Measurements from ENCODE around the gene TRPV2. TPM values are rescaled to one million over a fixed set of nuclear protein-coding genes. Genes with fewer than 3 reads are reported as not detected.
"Not testable (repeated sequence)": the region's sequence is repeated elsewhere in the genome, so short reads cannot be mapped to it uniquely, and the experiment has no call there.

Gene TRPV2
- total RNA-seq, 5 donors from 2014 or later (not counting 1 experiment from before 2014, with no cell fraction given) = 91.3 to 127 (median 122) TPM

GRCh38 chr17:16440354-16440753 is 25.0 kb downstream of the TRPV2 start:
- Mint-ChIP-seq H3K36me3 (peaks cover 34% of the 10 kb centered on the region), H3K4me1 (peaks cover 51 to 55% (median 55%) of the 10 kb centered on the region in 3 donors), H3K4me3 (peak overlapping the region; percentile 97 to 100 (median 97)), H3K27ac (peak overlapping the region; percentile 97 to 98)
- DNase-seq; ATAC-seq (replicated peaks in 1 of 4); H3K9me3 ChIP-seq; H3K27me3 ChIP-seq (replicated peaks in 1 of 2; ENCODE audit: control insufficient read depth in 2 of 2, extremely low read depth in 1 of 2, insufficient read depth in 2 of 2, low read length in 1 of 2); H3K27me3 Mint-ChIP-seq; POLR2A ChIA-PET; H3K9me3 Mint-ChIP-seq: not testable (repeated sequence)
- Histone ChIP-seq H3K4me3 (ENCODE audit: control insufficient read depth in 1 of 2, extremely low read depth in 1 of 2, low read length in 1 of 2) (peak overlapping the region; percentile 68 to 90), H3K4me1 (ENCODE audit: control insufficient read depth in 1 of 2, extremely low read depth in 1 of 2, insufficient read depth in 2 of 2, low read length in 2 of 2) (peaks cover 19 to 41% of the 10 kb centered on the region in 2 experiments), H3K27ac (ENCODE audit: low read length) (peak overlapping the region; percentile 82), H3K36me3 (ENCODE audit: control insufficient read depth in 2 of 2, extremely low read depth in 1 of 2, insufficient read depth in 1 of 2, low read length in 1 of 2) (peaks cover 0 to 46% of the 10 kb centered on the region in 2 donors)
- no CpG with 5 or more reads among the region's 5 CpGs for WGBS (ENCODE audit: insufficient coverage)
- CTCF ChIA-PET = interaction anchor here in 1 of 2 donors (0.7 to 1.0 kb wide), 2 partner anchors 12 to 58 kb away, joined by 3 read pairs; no protein-coding TSS in a partner anchor

- ChIA-PET POLR2A (interaction anchor here (0.6 to 1.3 kb wide), 5 partner anchors 60 to 635 kb away, joined by 3 to 5 read pairs (median 3); partner anchors contain the start of gene UBB (in 1 of the 2)), CTCF (interaction anchor here in 1 of 2 donors (0.7 to 1.0 kb wide), 3 partner anchors 11 to 58 kb away, joined by 3 read pairs; no protein-coding TSS in a partner anchor)
- DNase-seq = no peak
- WGBS (ENCODE audit: insufficient coverage) = 80% methylated on average over 2 of the region's 3 CpGs
- Mint-ChIP-seq H3K4me3 (peak overlapping the region; percentile 43 to 100 (median 46)), H3K9me3 (no peaks in the 10 kb centered on the region), H3K4me1 (peaks cover 48 to 52% (median 50%) of the 10 kb centered on the region in 3 donors), H3K36me3 (peaks cover 35% of the 10 kb centered on the region), H3K27ac (peak overlapping the region in 1 of 2 donors; percentile 28), H3K27me3 (no peaks in the 10 kb centered on the region)
- no peak for ATAC-seq (replicated peaks in 1 of 4)
- Histone ChIP-seq H3K4me1 (ENCODE audit: control insufficient read depth in 1 of 2, extremely low read depth in 1 of 2, insufficient read depth in 2 of 2, low read length in 2 of 2) (peaks cover 19 to 41% of the 10 kb centered on the region in 2 experiments), H3K27ac (ENCODE audit: low read length) (peak overlapping the region; percentile 1), H3K27me3 (replicated peaks in 1 of 2; ENCODE audit: control insufficient read depth in 2 of 2, extremely low read depth in 1 of 2, insufficient read depth in 2 of 2, low read length in 1 of 2) (no peaks in the 10 kb centered on the region), H3K9me3 (no peaks in the 10 kb centered on the region), H3K4me3 (ENCODE audit: control insufficient read depth in 1 of 2, extremely low read depth in 1 of 2, low read length in 1 of 2) (no peak overlapping the region), H3K36me3 (ENCODE audit: control insufficient read depth in 2 of 2, extremely low read depth in 1 of 2, insufficient read depth in 1 of 2, low read length in 1 of 2) (peaks cover 0 to 50% of the 10 kb centered on the region in 2 donors)
These were observed 25.7 kb downstream of the TRPV2 start for GRCh38 chr17:16440901-16441629.

GRCh38 chr17:16442141-16442540 is 26.8 kb downstream of the TRPV2 start:
- no peaks in the 10 kb centered on the region for H3K27me3 ChIP-seq (replicated peaks in 1 of 2; ENCODE audit: control insufficient read depth in 2 of 2, extremely low read depth in 1 of 2, insufficient read depth in 2 of 2, low read length in 1 of 2)
- no peaks in the 10 kb centered on the region for H3K9me3 ChIP-seq
- ChIA-PET CTCF (interaction anchor here in 1 of 2 donors (0.8 kb wide), 2 partner anchors 9 to 62 kb away, joined by 3 read pairs; no protein-coding TSS in a partner anchor), POLR2A (interaction anchor here (1.0 to 1.3 kb wide), 2 partner anchors 61 to 78 kb away, joined by 3 to 4 read pairs; partner anchors contain the start of gene UBB (in 1 of the 2))
- 58% methylated on average over 1 of the region's 1 CpG for WGBS (ENCODE audit: insufficient coverage)
- DNase-seq (no peak), ATAC-seq (replicated peaks in 1 of 4) (no peak)
- peaks cover 0 to 50% of the 10 kb centered on the region in 2 donors for H3K36me3 ChIP-seq (ENCODE audit: control insufficient read depth in 2 of 2, extremely low read depth in 1 of 2, insufficient read depth in 1 of 2, low read length in 1 of 2)
- H3K4me1 ChIP-seq (ENCODE audit: control insufficient read depth in 1 of 2, extremely low read depth in 1 of 2, insufficient read depth in 2 of 2, low read length in 2 of 2) = peaks cover 19 to 41% of the 10 kb centered on the region in 2 experiments
- Mint-ChIP-seq H3K9me3 (no peaks in the 10 kb centered on the region), H3K36me3 (peaks cover 37% of the 10 kb centered on the region), H3K27ac (peak overlapping the region; percentile 62 to 80), H3K4me3 (peak overlapping the region; percentile 5 to 43 (median 38)), H3K27me3 (no peaks in the 10 kb centered on the region), H3K4me1 (peaks cover 47 to 56% (median 50%) of the 10 kb centered on the region in 3 donors)
- H3K27ac ChIP-seq (ENCODE audit: low read length) = no peak overlapping the region
- no peak overlapping the region for H3K4me3 ChIP-seq (ENCODE audit: control insufficient read depth in 1 of 2, extremely low read depth in 1 of 2, low read length in 1 of 2)

GRCh38 chr17:16442594-16443510 is 27.5 kb downstream of the TRPV2 start:
- H3K27ac Mint-ChIP-seq = peak overlapping the region; percentile 59 to 62
- no peak for ATAC-seq (replicated peaks in 1 of 4)
- no peak for DNase-seq
- no peaks in the 10 kb centered on the region for H3K27me3 Mint-ChIP-seq
- H3K4me3 ChIP-seq (ENCODE audit: control insufficient read depth in 1 of 2, extremely low read depth in 1 of 2, low read length in 1 of 2) = no peak overlapping the region
- ChIA-PET POLR2A (no interaction called here), CTCF (no interaction called here)
- peaks cover 47 to 59% (median 50%) of the 10 kb centered on the region in 3 donors for H3K4me1 Mint-ChIP-seq
- H3K4me1 ChIP-seq (ENCODE audit: control insufficient read depth in 1 of 2, extremely low read depth in 1 of 2, insufficient read depth in 2 of 2, low read length in 2 of 2) = peaks cover 19 to 40% of the 10 kb centered on the region in 2 experiments
- H3K27ac ChIP-seq (ENCODE audit: low read length) = no peak overlapping the region
- peaks cover 3 to 50% of the 10 kb centered on the region in 2 donors for H3K36me3 ChIP-seq (ENCODE audit: control insufficient read depth in 2 of 2, extremely low read depth in 1 of 2, insufficient read depth in 1 of 2, low read length in 1 of 2)
- H3K27me3 ChIP-seq (replicated peaks in 1 of 2; ENCODE audit: control insufficient read depth in 2 of 2, extremely low read depth in 1 of 2, insufficient read depth in 2 of 2, low read length in 1 of 2) = no peaks in the 10 kb centered on the region
- H3K36me3 Mint-ChIP-seq = peaks cover 39% of the 10 kb centered on the region
- no peaks in the 10 kb centered on the region for H3K9me3 ChIP-seq
- no peak overlapping the region for H3K4me3 Mint-ChIP-seq
- H3K9me3 Mint-ChIP-seq = no peaks in the 10 kb centered on the region
- 74% methylated on average over 5 of the region's 7 CpGs for WGBS (ENCODE audit: insufficient coverage)

GRCh38 chr17:16443511-16444257 is 28.3 kb downstream of the TRPV2 start:
- Histone ChIP-seq H3K36me3 (ENCODE audit: control insufficient read depth in 2 of 2, extremely low read depth in 1 of 2, insufficient read depth in 1 of 2, low read length in 1 of 2) (peaks cover 7 to 58% of the 10 kb centered on the region in 2 donors), H3K9me3 (no peaks in the 10 kb centered on the region), H3K4me1 (ENCODE audit: control insufficient read depth in 1 of 2, extremely low read depth in 1 of 2, insufficient read depth in 2 of 2, low read length in 2 of 2) (peaks cover 16 to 33% of the 10 kb centered on the region in 2 experiments), H3K27me3 (replicated peaks in 1 of 2; ENCODE audit: control insufficient read depth in 2 of 2, extremely low read depth in 1 of 2, insufficient read depth in 2 of 2, low read length in 1 of 2) (no peaks in the 10 kb centered on the region), H3K27ac (ENCODE audit: low read length) (no peak overlapping the region), H3K4me3 (ENCODE audit: control insufficient read depth in 1 of 2, extremely low read depth in 1 of 2, low read length in 1 of 2) (no peak overlapping the region)
- no peak overlapping the region for H3K4me3 Mint-ChIP-seq
- 86% methylated on average over 25 of the region's 27 CpGs for WGBS (ENCODE audit: insufficient coverage)
- H3K27me3 Mint-ChIP-seq = no peaks in the 10 kb centered on the region
- no peaks in the 10 kb centered on the region for H3K9me3 Mint-ChIP-seq
- H3K27ac Mint-ChIP-seq = peak overlapping the region in 1 of 2 donors; percentile 39
- ChIA-PET POLR2A (no interaction called here), CTCF (interaction anchor here in 1 of 2 donors (0.7 kb wide), 1 partner anchor 10 kb away, joined by 3 read pairs; no protein-coding TSS in a partner anchor)
- H3K4me1 Mint-ChIP-seq = peaks cover 40 to 53% (median 45%) of the 10 kb centered on the region in 3 donors
- H3K36me3 Mint-ChIP-seq = peaks cover 47% of the 10 kb centered on the region
- no peak for ATAC-seq (replicated peaks in 1 of 4)
- no peak for DNase-seq

Data from T-cell (primary cell).